GM12878 (cell line): ENCODE results near the gene B9D2. TPM values are rescaled to one million over a fixed set of nuclear protein-coding genes. Genes with fewer than 3 reads are reported as not detected.

Source experiments
- ATF3 ChIP-seq: IDR thresholded peaks from 2 replicates; pipeline ENCODE4 v1.6.1; 2011; ENCODE audit warnings: low read depth, mild to moderate bottlenecking, low read length, moderate library complexity, borderline replicate concordance; ENCODE audit errors: extremely low read depth
- ATF7 ChIP-seq: fragments of 450-650 bp; IDR thresholded peaks from 2 replicates; pipeline ENCODE4 v1.6.1; 2016; ENCODE audit warnings: low read depth, mild to moderate bottlenecking
- BHLHE40 ChIP-seq, 2 experiments: fragments of 450-650 bp in 1 of 2; IDR thresholded peaks; 2 replicates each; pipeline ENCODE4 v1.6.1; 2011 to 2017; ENCODE audit warnings: low read depth in 2 of 2, borderline replicate concordance in 1 of 2, improper control_type of control experiment in 1 of 2, low read length in 1 of 2, mild to moderate bottlenecking in 1 of 2
- CBFB ChIP-seq: IDR thresholded peaks from 2 replicates; pipeline ENCODE4 v1.6.1; 2016; ENCODE audit warnings: antibody characterized with exemption, low read depth
- CHD1 ChIP-seq: IDR thresholded peaks from 2 replicates; pipeline ENCODE4 v1.6.1; 2012; ENCODE audit warnings: low read depth, low read length, improper control_type of control experiment
- HDGF ChIP-seq: fragments of 450-650 bp; IDR thresholded peaks from 2 replicates; pipeline ENCODE4 v1.6.1; 2016; ENCODE audit warnings: antibody characterized with exemption
- MXI1 ChIP-seq: fragments of 150-350 bp; IDR thresholded peaks from 2 replicates; pipeline ENCODE4 v1.6.1; 2011; ENCODE audit warnings: low read depth, mild to moderate bottlenecking, inconsistent platforms, low read length, improper control_type of control experiment
- MYC ChIP-seq: IDR thresholded peaks from 2 replicates; pipeline ENCODE4 v1.6.1; 2011; ENCODE audit warnings: mild to moderate bottlenecking, low read length, moderate library complexity, inconsistent platforms; ENCODE audit not compliant: insufficient read depth, insufficient replicate concordance, insufficient read length, severe bottlenecking
- NKRF ChIP-seq: fragments of 450-650 bp; conservative IDR thresholded peaks from 2 replicates; pipeline ENCODE4 v1.6.1; 2017; ENCODE audit warnings: mild to moderate bottlenecking, moderate library complexity
- NR2C1 ChIP-seq: fragments of 450-650 bp; IDR thresholded peaks from 2 replicates; pipeline ENCODE4 v1.6.1; 2017; ENCODE audit warnings: antibody characterized with exemption, mild to moderate bottlenecking, moderate library complexity
- PAX5 ChIP-seq: IDR thresholded peaks from 2 replicates; pipeline ENCODE4 v1.6.1; 2011; ENCODE audit warnings: low read depth, low read length, borderline replicate concordance
- POLR2AphosphoS2 ChIP-seq: IDR thresholded peaks from 2 replicates; pipeline ENCODE4 v1.6.1; 2011; ENCODE audit warnings: low read depth, mild to moderate bottlenecking, low read length, improper control_type of control experiment, moderate library complexity
- RAD21 ChIP-seq: IDR thresholded peaks from 2 replicates; pipeline ENCODE4 v1.6.1; 2011; ENCODE audit warnings: mild to moderate bottlenecking, low read depth, low read length, moderate library complexity; ENCODE audit not compliant: insufficient read depth
- RELA ChIP-seq: fragments of 450-650 bp; IDR thresholded peaks from 2 replicates; pipeline ENCODE4 v1.8.0; 2014; ENCODE audit warnings: borderline replicate concordance; ENCODE audit not compliant: partially characterized antibody
- RELB ChIP-seq: fragments of 450-650 bp; IDR thresholded peaks from 2 replicates; pipeline ENCODE4 v1.6.1; 2017; ENCODE audit warnings: low read depth, mild to moderate bottlenecking, moderate library complexity
- RUNX3 ChIP-seq: IDR thresholded peaks from 2 replicates; pipeline ENCODE4 v1.6.1; 2012; ENCODE audit warnings: low read length, inconsistent platforms
- SMARCA5 ChIP-seq: fragments of 450-650 bp; IDR thresholded peaks from 2 replicates; pipeline ENCODE4 v1.6.1; 2017; ENCODE audit warnings: mild to moderate bottlenecking
- TAF1 ChIP-seq: IDR thresholded peaks from 2 replicates; pipeline ENCODE4 v1.6.1; 2011; ENCODE audit warnings: mild to moderate bottlenecking, low read depth, low read length, borderline replicate concordance
- YY1 ChIP-seq: IDR thresholded peaks from 2 replicates; pipeline ENCODE4 v1.6.1; 2011; ENCODE audit warnings: low read depth, mild to moderate bottlenecking, low read length
- ZNF207 ChIP-seq: fragments of 450-650 bp; IDR thresholded peaks from 2 replicates; pipeline ENCODE4 v1.6.1; 2014; ENCODE audit warnings: antibody characterized with exemption, mild to moderate bottlenecking, borderline replicate concordance
- ZNF687 ChIP-seq: fragments of 450-650 bp; IDR thresholded peaks from 2 replicates; pipeline ENCODE4 v1.6.1; 2017; ENCODE audit warnings: mild to moderate bottlenecking, moderate library complexity
- polyA plus RNA-seq, 11 experiments: library from polyadenylated mRNA; depleted of rRNA in 4 of 11; unstranded in 6 of 11; stranded (reverse) in 5 of 11; fragments of >200 nt; fragmentation: Nextera tagmentation in 4 of 11; fragmentation: Illumina TruSeq in 1 of 11; extraction: Ambion mirVana in 4 of 11; extraction: Trizol in 1 of 11; gene quantifications; 1 replicate in 1 of 11; 2 replicates in 10 of 11; pipeline versions ENCODE4 v1.2.1 to v1.2.3, GENCODE V29; 2011 to 2016; ENCODE audit warnings: inconsistent platforms in 2 of 11, missing spikeins in 2 of 11, low read depth in 1 of 11
- total RNA-seq, 4 experiments: library from RNA; depleted of rRNA in 3 of 4; stranded (reverse); fragments of >200 nt in 3 of 4; fragmentation: Illumina TruSeq in 1 of 4; extraction: Trizol in 1 of 4; gene quantifications; 2 replicates each; pipeline versions ENCODE4 v1.2.1 to v1.2.3, GENCODE V29; 2013 to 2021

B9D2 gene
- total and polyA plus RNA-seq, 10 of the 15 experiments (the other 5 are each of a cell fraction or from before 2014, with no cell fraction given), result 2.4 to 12.4 (median 5.0) TPM

- peak; percentile 65; the same call in 1 of the 2 replicates for TF ChIP-seq ZNF687
- peak; percentile 90 for TF ChIP-seq YY1
- TF ChIP-seq RAD21, result peak; percentile 54
- no peak for TF ChIP-seq ATF7
- no peak for TF ChIP-seq MYC
- no peak; the same call in 1 of the 2 replicates for TF ChIP-seq CHD1
- TF ChIP-seq RELB, result no peak
- no peak for TF ChIP-seq PAX5
- no peak for TF ChIP-seq ZNF207
- 0 out of 2 replicates have a peak, but pooled peaks have one; percentile 17 for TF ChIP-seq TAF1
- TF ChIP-seq RELA, result peak; percentile 36
- TF ChIP-seq MXI1, result peak; percentile 64; the same call in 1 of the 2 replicates
- no peak for TF ChIP-seq NR2C1
- TF ChIP-seq SMARCA5, result peak; percentile 70
- peak; percentile 50 to 61; a peak in 2 of 4 replicates for TF ChIP-seq BHLHE40 (IDR thresholded peaks at IDR 0.05; ENCODE audit: borderline replicate concordance in 1 of 2, low read depth in 2 of 2, low read length in 1 of 2)
- peak; percentile 41; the same call in 1 of the 2 replicates for TF ChIP-seq HDGF
- TF ChIP-seq NKRF, result 0 out of 2 replicates have a peak, but pooled peaks have one; percentile 53
- TF ChIP-seq POLR2AphosphoS2, result no peak; the same call in 1 of the 2 replicates
- TF ChIP-seq RUNX3, result peak; percentile 54
- no peak for TF ChIP-seq CBFB
- no peak for TF ChIP-seq ATF3
Measured at GRCh38 chr19:41352609-41353465, 11.1 kb downstream of the B9D2 start (continued).
